GM12872 (cell line): ENCODE results near the gene ZNF736.

Experiments used
- TF ChIP-seq, protein P1 (sequence below): IDR thresholded peaks from 3 replicates; pipeline ENCODE4 v1.5.1; 2011; ENCODE audit warnings: low read depth, mild to moderate bottlenecking, low read length, moderate library complexity; ENCODE audit not compliant: insufficient read depth

The ZNF736 gene

GRCh38 chr7:64373017-64373416 is 59.3 kb downstream of the ZNF736 start:
- TF ChIP-seq, protein P1, sequence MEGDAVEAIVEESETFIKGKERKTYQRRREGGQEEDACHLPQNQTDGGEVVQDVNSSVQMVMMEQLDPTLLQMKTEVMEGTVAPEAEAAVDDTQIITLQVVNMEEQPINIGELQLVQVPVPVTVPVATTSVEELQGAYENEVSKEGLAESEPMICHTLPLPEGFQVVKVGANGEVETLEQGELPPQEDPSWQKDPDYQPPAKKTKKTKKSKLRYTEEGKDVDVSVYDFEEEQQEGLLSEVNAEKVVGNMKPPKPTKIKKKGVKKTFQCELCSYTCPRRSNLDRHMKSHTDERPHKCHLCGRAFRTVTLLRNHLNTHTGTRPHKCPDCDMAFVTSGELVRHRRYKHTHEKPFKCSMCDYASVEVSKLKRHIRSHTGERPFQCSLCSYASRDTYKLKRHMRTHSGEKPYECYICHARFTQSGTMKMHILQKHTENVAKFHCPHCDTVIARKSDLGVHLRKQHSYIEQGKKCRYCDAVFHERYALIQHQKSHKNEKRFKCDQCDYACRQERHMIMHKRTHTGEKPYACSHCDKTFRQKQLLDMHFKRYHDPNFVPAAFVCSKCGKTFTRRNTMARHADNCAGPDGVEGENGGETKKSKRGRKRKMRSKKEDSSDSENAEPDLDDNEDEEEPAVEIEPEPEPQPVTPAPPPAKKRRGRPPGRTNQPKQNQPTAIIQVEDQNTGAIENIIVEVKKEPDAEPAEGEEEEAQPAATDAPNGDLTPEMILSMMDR, result no peak

DNA sequence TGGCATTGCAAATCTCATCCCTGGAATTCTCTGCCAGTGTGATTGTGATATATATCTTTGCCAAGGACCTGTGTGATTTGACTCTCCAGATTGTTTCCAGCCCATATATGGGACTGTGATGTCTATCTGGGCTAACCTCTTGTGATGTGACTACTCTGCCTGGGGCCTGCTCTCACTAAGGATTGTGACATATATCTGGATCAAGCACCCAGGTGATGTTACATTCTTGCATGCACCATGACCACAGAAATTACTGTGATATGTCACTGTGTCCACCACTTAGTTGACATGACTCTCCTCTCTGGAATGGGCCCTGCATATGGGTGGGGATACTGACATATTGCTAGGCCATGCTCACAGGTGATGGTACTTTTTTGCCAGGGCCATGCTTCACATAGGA is 86.6 kb downstream of the ZNF736 start:
- TF ChIP-seq, protein P1, result no peak
